Activated CD4-positive, alpha-beta T cell treated with anti-CD3 and anti-CD28 coated beads, Interleukin-2, Interleukin-6, amounts not matched to agents 100 ng/mL and 50 ng/mL, durations not matched to agents 16 hours and 8 hours (primary cell): ENCODE measurements around the gene TPRX1.
"Not testable (repeated sequence)": the region's sequence is repeated elsewhere in the genome, so short reads cannot be mapped to it uniquely, and the experiment has no call there.

Experiments
- DNase-seq: peaks from one replicate; pipeline ENCODE4 v3.0.0-alpha.2; 2020

TPRX1 gene

GRCh38 chr19:47766359-47766620 lies 38.1 kb downstream of the TPRX1 start:
- no peak for DNase-seq

- peak; percentile 44 for DNase-seq
Measured at GRCh38 chr19:47765523-47766358, 38.6 kb downstream of the TPRX1 start.

DNA sequence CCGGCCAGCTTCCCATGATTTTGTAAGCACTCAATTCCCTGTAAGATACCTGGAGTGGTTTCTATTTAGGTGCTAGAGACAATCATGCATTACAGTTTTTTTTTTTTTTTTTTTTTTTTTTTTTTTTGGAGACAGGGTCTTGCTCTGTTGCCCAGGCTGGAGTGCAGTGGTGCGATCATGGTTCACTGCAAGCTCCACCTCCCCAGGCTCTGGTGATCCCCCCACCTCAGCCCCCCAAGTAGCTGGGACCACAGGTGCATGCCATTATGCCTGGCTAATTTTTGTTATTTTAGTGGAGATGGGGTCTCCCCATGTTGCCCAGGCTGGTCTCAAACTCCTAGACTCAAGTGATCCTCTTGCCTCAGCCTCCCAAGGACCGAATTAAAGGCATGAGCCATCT lies 39.6 kb downstream of the TPRX1 start:
- not testable (repeated sequence) for DNase-seq

GRCh38 chr19:47762615-47763308 lies 41.6 kb downstream of the TPRX1 start:
- DNase-seq = no peak

DNA sequence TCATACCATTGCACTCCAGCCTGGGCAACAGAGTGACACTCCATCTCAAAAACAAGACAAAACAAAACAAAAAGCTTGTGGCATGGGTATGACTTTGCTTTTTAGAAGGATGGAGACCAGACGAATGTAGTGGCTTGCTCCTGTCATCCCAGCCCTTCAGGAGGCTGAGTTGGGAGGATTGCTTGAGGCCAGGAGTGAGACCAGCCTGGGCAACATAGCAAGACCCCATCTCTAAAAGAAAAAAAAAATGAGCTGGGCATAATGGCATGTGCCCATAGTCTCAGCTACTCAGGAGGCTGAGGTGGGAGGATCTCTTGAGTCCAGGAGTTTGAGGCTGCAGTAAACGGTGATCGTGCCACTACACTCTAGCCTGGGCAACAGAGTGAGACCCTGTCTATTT lies 42.2 kb downstream of the TPRX1 start:
- DNase-seq = no peak

DNA sequence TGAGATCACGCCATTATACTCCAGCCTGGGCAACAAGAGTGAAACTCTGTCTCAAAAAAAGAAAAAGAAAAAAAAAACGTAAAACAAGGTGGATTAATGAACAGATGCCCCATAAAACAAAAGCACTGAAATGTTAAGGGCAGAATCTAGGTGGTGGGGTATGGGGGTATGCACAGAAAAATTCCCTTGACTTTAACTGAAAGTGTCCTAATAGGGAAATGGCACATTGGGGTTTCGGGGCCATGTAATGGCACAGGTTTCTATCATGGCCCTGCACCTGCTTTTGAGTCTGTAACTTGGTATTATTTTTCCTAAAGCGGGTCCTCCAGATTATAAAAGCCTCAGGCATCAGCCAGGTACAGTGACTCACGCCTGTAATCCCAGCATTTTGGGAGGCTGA lies 42.8 kb downstream of the TPRX1 start:
- no peak for DNase-seq

GRCh38 chr19:47760632-47760999 lies 43.7 kb downstream of the TPRX1 start:
- no peak for DNase-seq

DNA sequence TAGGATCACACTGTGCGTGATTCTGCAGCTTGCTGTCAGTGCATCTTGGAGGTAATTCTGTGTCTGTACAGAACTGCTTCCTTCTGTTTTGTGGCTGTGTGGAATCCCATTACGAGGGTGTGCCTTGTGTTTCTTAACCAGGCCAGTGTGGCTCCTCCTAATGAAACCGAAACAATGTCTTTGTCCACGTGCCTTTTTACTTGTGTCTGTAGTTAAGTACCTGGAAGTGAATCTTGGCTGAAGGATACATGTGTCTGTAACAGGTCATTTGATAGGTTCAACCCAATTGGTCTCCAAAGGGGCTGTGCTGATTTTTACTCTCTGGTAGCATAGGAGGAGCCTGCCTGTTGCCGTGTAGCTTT lies 45.9 kb downstream of the TPRX1 start:
- no peak for DNase-seq

DNA sequence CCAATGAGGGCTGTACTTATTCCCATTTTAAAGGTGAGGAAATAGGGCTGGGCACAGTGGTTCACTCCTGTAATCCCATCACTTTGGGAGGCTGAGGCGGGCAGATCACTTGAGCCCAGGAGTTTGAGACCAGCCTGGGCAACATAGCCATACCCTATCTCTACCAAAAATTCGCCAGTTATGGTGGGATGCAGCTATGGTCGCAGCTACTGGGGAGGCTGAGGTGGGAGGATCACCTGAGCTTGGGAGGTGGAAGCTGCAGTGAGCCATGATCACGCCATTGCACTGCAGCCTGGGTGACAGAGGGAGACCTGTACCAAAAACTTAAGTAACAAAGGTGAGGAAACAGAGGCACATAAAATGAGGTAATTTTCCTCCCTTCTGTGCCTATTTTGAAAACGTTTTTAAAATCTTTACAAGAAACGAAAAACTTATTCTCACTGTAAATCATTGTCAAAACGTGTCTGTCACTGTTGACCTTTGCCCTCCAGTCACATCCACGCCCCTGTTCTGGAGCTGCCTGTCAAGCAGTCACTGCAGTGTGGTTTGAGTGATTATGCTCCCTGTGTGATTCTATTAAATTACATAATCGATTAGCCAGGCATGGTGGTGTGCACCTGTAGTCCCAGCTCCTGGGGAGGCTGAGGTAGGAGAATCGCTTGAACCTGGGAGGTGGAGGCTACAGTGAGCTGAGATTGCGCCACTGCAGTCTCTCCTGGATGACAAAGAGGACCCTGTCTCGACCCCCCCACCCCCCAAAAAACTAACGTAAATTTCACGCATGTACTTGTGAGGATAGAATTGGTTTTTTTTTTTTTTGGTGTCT lies 46.5 kb downstream of the TPRX1 start:
- no peak for DNase-seq

DNA sequence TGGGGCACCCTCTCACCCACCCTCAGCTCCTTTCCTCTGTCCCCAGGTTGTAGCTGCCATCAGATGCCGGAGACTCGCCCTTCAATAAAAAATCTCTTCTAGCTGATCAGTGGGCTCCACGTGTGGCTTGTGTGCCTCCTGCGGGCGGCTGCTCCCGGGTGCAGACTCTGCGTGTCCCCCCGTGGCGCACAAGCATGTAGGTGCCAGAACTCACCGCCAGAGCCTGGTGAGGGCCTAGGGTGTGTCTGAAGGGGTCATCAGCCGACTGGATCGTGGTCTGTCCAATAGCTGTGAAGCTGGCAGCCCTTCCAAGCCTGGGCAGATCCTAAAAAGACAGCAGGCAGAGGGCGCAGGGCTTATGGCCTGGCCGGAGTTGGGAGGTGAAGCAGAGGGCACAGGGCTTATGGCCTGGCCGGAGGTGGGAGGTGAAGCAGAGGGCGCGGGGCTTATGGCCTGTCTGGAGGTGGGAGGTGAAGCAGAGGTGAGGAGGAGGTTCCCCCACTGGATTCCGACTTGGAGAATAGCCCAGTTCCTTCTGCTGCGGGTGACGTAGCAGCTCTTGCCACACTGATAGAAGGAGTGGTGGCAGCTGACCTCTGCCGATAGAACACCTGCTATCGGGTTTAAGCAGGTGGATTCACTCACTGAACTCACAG lies 47.3 kb downstream of the TPRX1 start:
- DNase-seq = no peak

DNA sequence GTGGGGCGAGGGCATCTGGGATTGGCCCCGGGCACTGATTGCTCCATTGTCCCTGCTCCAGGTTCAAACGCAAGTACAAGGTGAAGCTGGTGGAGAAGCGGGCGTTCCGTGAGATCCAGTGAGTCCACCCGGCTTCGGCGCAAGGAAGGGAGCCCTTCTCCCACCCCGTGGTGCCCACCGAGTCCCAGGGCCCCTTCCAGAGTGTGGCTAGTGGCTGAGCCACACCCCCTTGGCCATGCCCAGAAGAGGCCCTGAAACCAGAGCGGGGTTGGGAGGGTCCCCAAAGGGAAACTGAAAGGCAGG lies 47.8 kb downstream of the TPRX1 start:
- DNase-seq = no peak

- no peak for DNase-seq
Measured at GRCh38 chr19:47755762-47756626, 48.4 kb downstream of the TPRX1 start.

- DNase-seq = no peak
Measured at GRCh38 chr19:47755065-47755761, 49.1 kb downstream of the TPRX1 start.

DNA sequence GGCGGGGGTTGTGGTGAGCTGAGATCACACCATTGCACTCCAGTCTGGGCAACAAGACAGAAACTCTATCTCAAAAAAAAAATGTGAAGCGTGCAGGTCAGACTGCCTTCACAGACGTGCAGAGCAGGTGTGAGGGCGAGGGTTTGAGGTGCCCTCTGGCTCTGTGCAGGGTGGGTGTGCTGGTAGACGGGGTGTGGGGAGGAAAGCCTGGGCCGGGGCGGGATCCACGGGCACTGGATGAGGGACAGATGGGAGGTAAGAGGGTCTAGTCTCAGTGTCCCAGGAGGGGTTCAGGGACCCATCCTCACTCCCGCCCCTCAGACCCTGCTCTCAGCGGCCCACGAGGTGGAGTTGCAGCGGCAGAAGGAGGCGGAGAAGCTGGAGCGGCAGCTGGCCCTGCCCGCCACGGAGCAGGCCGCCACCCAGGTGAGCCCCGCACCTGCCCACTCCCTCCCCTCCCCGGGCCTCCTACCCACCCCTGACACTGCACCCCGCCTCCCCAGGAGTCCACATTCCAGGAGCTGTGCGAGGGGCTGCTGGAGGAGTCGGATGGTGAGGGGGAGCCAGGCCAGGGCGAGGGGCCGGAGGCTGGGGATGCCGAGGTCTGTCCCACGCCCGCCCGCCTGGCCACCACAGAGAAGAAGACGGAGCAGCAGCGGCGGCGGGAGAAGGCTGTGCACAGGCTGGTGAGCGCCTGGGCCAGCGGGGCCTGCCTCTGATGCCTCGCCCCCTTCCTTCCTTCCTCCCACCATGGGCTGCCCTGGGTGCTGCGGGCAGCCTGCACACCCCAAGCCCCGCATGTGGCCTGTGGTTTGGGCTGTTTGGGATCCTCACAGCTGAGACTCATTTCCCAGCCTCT lies 49.9 kb downstream of the TPRX1 start:
- DNase-seq = no peak

DNA sequence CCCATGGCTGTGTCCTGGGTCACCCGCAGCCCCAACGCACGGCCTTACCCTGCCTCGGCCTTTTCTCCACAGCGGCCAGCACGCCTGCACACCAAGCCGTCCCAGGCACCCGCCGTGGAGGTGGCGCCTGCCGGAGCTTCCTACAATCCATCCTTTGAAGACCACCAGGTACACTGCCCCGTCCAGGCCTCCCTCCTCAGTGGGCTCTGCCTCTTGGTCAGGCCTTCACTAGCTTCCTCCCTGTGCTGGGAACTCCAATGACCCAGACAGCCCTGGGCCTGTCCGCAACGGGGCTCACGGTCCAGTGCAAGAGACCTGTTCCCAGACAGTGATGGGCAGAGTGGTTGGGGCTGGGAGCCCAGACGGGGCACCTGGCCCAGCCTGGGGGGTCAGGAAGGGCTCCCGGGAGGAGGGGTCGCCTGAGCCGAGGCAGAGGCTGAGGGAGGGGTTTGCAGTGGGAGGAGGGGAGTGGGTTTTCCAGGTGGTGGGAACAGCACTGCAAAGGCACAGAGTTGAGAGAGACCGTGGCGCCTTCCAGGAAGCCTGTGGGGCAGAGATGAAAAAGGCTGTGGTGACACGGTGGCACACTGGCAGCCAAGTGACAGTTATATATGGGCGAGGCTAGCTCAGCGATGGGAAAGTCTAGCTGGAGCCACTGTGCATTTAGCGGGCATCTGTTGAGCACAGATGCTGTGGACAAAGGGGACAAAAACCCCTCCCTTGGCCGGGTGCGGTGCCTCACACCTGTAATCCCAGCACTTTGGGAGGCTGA lies 51.7 kb downstream of the TPRX1 start:
- no peak for DNase-seq
